Measurements from ENCODE around the gene ECPAS.

The ECPAS gene

GRCh38 chr9:111483439-111483857, 735 bp downstream of the ECPAS start:
- Mint-ChIP-seq H3K27ac (no peak overlapping the region), H3K9me3 (no peaks in the 10 kb centered on the region), H3K4me3 (peak overlapping the region; percentile 75), H3K36me3 (peaks cover 21% of the 10 kb centered on the region), H3K4me1 (peaks cover 34% of the 10 kb centered on the region)
- ATAC-seq, result peak; percentile 53
- DNase-seq (ENCODE audit: low spot score in 2 of 2), result no peak

DNA sequence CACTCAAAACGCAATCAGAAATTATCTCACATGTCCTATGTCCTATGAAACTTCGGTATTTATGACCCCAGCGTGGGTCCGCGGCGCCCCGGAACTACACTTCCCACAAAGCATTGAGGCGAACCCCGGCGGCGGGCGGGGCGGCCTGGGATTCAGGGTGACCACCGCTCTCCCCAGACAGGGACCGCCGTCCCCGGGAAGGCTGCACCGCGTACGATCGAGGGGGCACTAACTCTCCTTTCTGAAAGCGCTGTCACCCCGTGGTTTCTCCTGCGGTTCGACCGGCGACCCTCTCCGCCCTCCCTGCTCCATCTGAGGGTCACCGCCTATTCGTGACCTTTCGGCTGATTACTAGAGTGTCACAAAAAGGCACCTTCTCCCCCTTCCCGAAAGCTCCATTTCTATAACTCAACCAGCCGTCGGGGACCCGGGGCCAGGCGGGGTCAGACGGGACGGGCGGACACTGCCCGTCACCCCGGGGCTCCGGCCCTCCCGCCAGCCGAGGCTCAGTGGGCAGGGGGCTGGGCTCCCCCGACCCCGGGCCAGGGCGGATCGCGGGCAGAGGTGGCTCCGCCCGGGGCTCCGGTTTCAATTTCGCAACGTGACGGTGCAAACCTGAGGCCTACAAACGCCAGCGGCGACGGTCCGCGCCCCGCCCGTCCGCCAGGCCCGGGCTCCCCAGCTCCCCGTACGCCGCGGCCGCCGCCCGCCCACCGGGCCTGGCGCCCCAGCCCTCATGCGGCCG, 1.3 kb downstream of the ECPAS start:
- peak overlapping the region; percentile 75 for H3K4me3 Mint-ChIP-seq

DNA sequence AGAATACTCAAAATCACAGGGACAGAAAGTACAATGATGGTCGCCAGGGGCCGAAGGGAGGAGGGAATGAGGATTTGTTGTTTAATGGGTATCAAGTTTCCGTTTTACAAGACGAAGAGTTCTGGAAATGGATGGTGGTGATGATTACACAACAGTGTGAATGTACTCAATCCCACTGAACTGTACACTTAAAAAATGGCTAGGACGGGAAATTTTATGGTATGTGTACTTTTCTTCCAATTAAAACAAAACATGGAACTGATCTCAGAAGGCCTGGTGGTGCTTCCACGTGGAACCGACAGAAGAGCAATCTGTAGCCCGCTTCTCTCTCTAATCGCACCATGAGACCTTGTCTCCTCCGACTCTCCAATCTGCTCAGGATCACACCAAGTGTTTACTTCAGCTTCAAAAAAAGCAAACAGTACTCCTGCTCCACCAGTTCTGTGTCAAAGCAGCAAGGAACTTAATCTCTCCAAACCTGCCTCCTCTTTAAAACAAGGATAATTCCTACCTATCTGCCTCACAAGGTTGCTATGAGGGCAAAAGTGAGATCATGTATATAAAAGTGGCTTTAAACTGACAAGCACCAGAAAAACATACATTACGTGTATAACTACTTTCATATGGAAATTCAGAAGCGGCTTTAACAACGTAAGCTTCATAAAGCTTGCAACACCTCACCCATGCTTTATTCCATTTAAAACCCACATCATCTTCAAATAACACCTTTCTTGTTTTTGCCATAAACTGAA, 2.1 kb downstream of the ECPAS start:
- H3K9me3 Mint-ChIP-seq, result no peaks in the 10 kb centered on the region
- peaks cover 43% of the 10 kb centered on the region for H3K4me1 Mint-ChIP-seq

More for the DNA sequence above, 1.3 kb downstream of the ECPAS start:
- Mint-ChIP-seq H3K36me3 (peaks cover 21% of the 10 kb centered on the region), H3K9me3 (no peaks in the 10 kb centered on the region), H3K27ac (peak overlapping the region; percentile 72), H3K4me1 (peaks cover 35% of the 10 kb centered on the region)
- peak; percentile 51 to 84 for DNase-seq (ENCODE audit: low spot score in 2 of 2)
- ATAC-seq, result peak; percentile 56

DNA sequence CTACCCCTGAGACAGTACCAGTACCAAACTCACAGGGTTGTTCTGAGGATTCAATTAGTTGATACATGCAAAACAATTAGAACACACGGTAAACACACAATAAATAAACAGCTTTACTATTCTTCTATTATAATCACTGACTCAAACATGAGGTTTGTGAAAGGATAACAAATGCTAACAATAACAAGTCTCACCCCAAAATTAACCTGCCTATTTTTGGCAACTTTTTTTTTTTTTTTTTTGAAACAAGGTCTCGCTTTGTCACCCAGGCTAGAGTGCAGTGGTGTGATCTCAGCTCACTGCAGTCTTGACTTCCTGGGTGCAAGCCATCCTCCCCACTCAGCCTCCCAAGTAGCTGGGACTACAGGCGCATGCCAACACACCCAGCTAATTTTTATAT, 6.5 kb downstream of the ECPAS start:
- ATAC-seq (no peak), DNase-seq (ENCODE audit: low spot score in 2 of 2) (no peak)
- Mint-ChIP-seq H3K27ac (no peak overlapping the region), H3K9me3 (no peaks in the 10 kb centered on the region), H3K4me3 (no peak overlapping the region), H3K36me3 (peaks cover 20% of the 10 kb centered on the region), H3K4me1 (peaks cover 61% of the 10 kb centered on the region)

More for the DNA sequence above, 2.1 kb downstream of the ECPAS start:
- peaks cover 21% of the 10 kb centered on the region for H3K36me3 Mint-ChIP-seq
- ATAC-seq, result no peak
- DNase-seq (ENCODE audit: low spot score in 2 of 2), result no peak
- peak overlapping the region; percentile 72 for H3K27ac Mint-ChIP-seq
- peak overlapping the region; percentile 75 for H3K4me3 Mint-ChIP-seq

- Mint-ChIP-seq H3K4me3 (no peak overlapping the region), H3K36me3 (no peaks in the 10 kb centered on the region), H3K4me1 (peaks cover 57% of the 10 kb centered on the region), H3K27ac (no peak overlapping the region), H3K9me3 (no peaks in the 10 kb centered on the region)
- DNase-seq (ENCODE audit: low spot score in 2 of 2) (no peak), ATAC-seq (no peak)
Observed at GRCh38 chr9:111475195-111475594, 9.0 kb downstream of the ECPAS start.

DNA sequence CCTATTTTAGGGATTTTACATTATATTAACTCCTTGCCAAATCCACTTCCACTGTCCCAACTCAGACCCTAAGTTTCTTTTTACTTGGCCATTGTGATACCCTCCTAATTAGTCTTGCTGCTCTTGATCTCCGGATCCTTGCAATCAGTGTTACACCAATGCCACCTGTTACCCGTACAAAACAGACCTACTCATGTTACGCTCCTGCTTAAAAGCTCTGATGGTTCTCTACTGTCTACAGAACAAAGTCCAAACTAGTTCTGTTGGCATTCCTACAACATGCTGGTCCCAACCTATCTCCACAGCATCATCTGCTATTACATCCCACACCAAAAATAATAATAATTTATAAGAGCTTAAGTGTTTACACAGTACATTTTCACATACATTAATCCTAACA, 9.8 kb downstream of the ECPAS start:
- Mint-ChIP-seq H3K4me1 (peaks cover 57% of the 10 kb centered on the region), H3K27ac (no peak overlapping the region), H3K36me3 (no peaks in the 10 kb centered on the region), H3K4me3 (no peak overlapping the region), H3K9me3 (no peaks in the 10 kb centered on the region)
- ATAC-seq (no peak), DNase-seq (ENCODE audit: low spot score in 2 of 2) (no peak)

DNA sequence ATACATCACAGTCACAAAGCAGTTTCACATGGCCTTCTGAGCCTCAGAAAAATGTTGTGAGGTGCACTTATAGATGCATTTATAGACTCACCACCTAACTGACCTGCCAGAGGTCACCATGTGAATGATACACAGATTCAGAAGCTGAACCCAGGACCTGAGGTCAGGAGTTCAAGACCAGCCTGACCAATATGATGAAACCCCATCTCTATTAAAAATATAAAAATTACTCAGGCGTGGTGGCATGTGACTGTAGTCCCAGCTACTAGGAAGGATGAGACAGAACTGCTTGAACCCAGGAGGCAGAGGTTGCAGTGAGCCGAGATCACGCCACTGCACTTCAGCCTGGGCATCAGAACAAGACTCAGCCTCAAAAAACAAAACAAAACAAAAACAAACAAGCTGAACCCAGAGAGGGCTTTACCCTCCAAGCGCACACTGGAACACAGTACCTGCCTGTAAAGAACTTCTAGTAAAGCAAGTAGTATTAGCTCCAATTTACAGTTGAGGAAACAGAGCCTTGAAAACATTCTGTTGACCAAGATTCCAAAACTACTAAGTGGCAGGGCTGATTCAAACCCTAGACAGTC, 16.3 kb downstream of the ECPAS start:
- no peak for DNase-seq (ENCODE audit: low spot score in 2 of 2)
- H3K9me3 Mint-ChIP-seq, result no peaks in the 10 kb centered on the region
- H3K4me1 Mint-ChIP-seq, result peaks cover 49% of the 10 kb centered on the region
- H3K4me3 Mint-ChIP-seq, result no peak overlapping the region
- H3K27ac Mint-ChIP-seq, result peak overlapping the region; percentile 3
- peaks cover 14% of the 10 kb centered on the region for H3K36me3 Mint-ChIP-seq
- ATAC-seq, result no peak

DNA sequence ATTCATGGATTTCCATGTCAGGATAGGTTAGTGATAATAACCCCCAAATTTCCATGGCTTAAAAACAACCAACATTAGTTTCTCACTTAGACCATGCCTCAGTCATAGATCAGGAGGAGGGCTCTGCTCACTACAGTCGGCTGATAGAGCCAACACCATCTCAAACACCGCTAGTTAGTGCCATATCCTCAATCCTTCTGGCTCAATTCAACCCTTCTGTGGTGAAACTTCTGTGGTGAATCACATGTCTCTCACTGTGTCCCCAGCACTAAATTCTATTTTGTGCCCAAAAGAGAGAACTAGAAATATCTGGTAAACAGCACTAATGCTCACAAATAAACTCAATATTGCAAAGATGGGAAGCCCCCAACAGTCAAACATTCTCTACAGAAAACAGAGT, 21.1 kb downstream of the ECPAS start:
- H3K27ac Mint-ChIP-seq, result no peak overlapping the region

GRCh38 chr9:111458139-111459009, 25.8 kb downstream of the ECPAS start:
- ATAC-seq (peak; percentile 60), DNase-seq (ENCODE audit: low spot score in 2 of 2) (no peak)
- Mint-ChIP-seq H3K9me3 (peaks cover 7% of the 10 kb centered on the region), H3K4me1 (peaks cover 40% of the 10 kb centered on the region), H3K27ac (peak overlapping the region; percentile 13), H3K36me3 (peaks cover 6% of the 10 kb centered on the region), H3K4me3 (no peak overlapping the region)

More for the DNA sequence above, 21.1 kb downstream of the ECPAS start:
- H3K4me3 Mint-ChIP-seq, result no peak overlapping the region
- peaks cover 36% of the 10 kb centered on the region for H3K4me1 Mint-ChIP-seq
- H3K36me3 Mint-ChIP-seq, result peaks cover 19% of the 10 kb centered on the region
- DNase-seq (ENCODE audit: low spot score in 2 of 2) (no peak), ATAC-seq (no peak)
- peaks cover 7% of the 10 kb centered on the region for H3K9me3 Mint-ChIP-seq

- no peak overlapping the region for H3K4me3 Mint-ChIP-seq
- H3K9me3 Mint-ChIP-seq, result peaks cover 2% of the 10 kb centered on the region
- ATAC-seq, result peak; percentile 83
- H3K4me1 Mint-ChIP-seq, result peaks cover 43% of the 10 kb centered on the region
- H3K27ac Mint-ChIP-seq, result peak overlapping the region; percentile 3
- H3K36me3 Mint-ChIP-seq, result peaks cover 2% of the 10 kb centered on the region
- DNase-seq (ENCODE audit: low spot score in 2 of 2), result no peak
Observed at GRCh38 chr9:111456529-111456928, 27.7 kb downstream of the ECPAS start.

DNA sequence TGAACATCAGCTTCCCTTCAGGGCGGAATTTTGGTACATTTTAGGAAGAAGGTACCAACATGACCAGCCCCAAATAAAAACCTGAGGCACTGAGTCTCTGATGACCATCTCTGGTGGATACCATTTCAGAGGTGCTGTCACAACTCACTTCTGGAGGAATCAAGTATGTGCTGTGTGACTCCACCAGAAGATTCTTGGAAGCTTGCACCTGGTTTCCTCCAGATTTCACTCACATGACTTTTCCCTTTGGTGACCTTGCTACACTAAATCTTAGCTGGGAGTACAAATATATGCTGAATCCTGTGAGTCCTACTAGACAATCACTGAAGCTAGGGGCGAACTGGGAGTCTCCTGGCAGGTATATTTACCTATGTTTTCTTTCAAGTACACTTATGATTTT, 28.5 kb downstream of the ECPAS start:
- H3K9me3 Mint-ChIP-seq, result no peaks in the 10 kb centered on the region
- H3K27ac Mint-ChIP-seq, result no peak overlapping the region
- no peak overlapping the region for H3K4me3 Mint-ChIP-seq
- no peak for ATAC-seq
- DNase-seq (ENCODE audit: low spot score in 2 of 2), result no peak
- peaks cover 10% of the 10 kb centered on the region for H3K36me3 Mint-ChIP-seq
- H3K4me1 Mint-ChIP-seq, result peaks cover 41% of the 10 kb centered on the region

DNA sequence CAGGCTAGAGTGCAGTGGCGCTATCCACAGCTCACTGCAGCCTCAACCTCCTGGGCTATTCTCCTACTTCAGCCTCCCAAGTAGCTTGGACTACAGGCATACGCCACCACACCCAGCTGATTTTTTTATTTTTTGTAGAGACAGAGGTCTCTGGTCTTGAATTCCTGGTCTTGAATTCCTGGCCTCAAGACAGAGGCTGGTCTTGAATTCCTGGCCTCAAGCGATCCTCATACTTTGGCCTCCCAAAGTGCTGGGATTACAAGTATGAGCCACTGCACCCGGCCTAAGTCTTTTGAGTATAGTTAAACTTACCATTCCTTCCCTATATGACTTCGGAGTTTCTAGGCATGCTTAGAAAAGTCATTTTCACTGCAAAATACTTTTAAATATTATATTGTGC, 29.4 kb downstream of the ECPAS start:
- H3K4me1 Mint-ChIP-seq, result peaks cover 47% of the 10 kb centered on the region
- ATAC-seq (no peak), DNase-seq (ENCODE audit: low spot score in 2 of 2) (no peak)
- peaks cover 19% of the 10 kb centered on the region for H3K36me3 Mint-ChIP-seq
- no peaks in the 10 kb centered on the region for H3K9me3 Mint-ChIP-seq
- H3K27ac Mint-ChIP-seq, result no peak overlapping the region
- no peak overlapping the region for H3K4me3 Mint-ChIP-seq

DNA sequence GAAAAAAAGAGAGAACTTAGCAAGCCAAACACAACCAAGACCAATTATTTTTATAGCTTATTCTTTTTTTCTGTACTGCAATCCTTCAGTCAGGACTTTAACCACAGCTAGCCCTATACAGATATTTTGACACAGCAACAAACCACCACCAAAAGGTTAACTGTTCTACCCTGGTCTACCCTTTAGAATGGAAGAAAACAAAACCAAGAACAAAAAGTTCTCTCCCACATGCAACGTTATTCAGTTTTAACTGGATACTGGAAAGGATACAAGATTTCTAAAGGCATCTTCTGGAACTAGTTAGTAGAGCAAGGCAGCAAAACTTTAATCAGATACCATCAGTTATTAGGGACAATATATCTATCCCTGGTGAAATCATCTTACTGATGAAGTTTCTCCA, 32.6 kb downstream of the ECPAS start:
- no peak for DNase-seq (ENCODE audit: low spot score in 2 of 2)
- no peak overlapping the region for H3K27ac Mint-ChIP-seq
- no peaks in the 10 kb centered on the region for H3K9me3 Mint-ChIP-seq
- no peak overlapping the region for H3K4me3 Mint-ChIP-seq
- H3K4me1 Mint-ChIP-seq, result peaks cover 36% of the 10 kb centered on the region
- H3K36me3 Mint-ChIP-seq, result peaks cover 39% of the 10 kb centered on the region
- no peak for ATAC-seq

GRCh38 chr9:111450124-111450523, 34.1 kb downstream of the ECPAS start:
- peaks cover 27% of the 10 kb centered on the region for H3K4me1 Mint-ChIP-seq
- no peaks in the 10 kb centered on the region for H3K9me3 Mint-ChIP-seq
- peak overlapping the region; percentile 69 for H3K27ac Mint-ChIP-seq
- ATAC-seq (no peak), DNase-seq (ENCODE audit: low spot score in 2 of 2) (no peak)
- H3K4me3 Mint-ChIP-seq, result no peak overlapping the region
- H3K36me3 Mint-ChIP-seq, result peaks cover 53% of the 10 kb centered on the region

- peaks cover 27% of the 10 kb centered on the region for H3K4me1 Mint-ChIP-seq
- H3K4me3 Mint-ChIP-seq, result no peak overlapping the region
- peaks cover 58% of the 10 kb centered on the region for H3K36me3 Mint-ChIP-seq
- no peak for DNase-seq (ENCODE audit: low spot score in 2 of 2)
- no peaks in the 10 kb centered on the region for H3K9me3 Mint-ChIP-seq
- ATAC-seq, result no peak
- peak overlapping the region; percentile 69 for H3K27ac Mint-ChIP-seq
Observed at GRCh38 chr9:111449705-111450104, 34.5 kb downstream of the ECPAS start.
